Neural cell (in vitro differentiated cells): ENCODE data around the gene CTH.

Experiments
- CTCF ChIP-seq: fragments of 450-650 bp; IDR thresholded peaks from 2 replicates; pipeline ENCODE4 v1.5.1; 2014; ENCODE audit warnings: antibody characterized with exemption, mild to moderate bottlenecking, moderate library complexity; ENCODE audit not compliant: poor library complexity, severe bottlenecking
- EP300 ChIP-seq: fragments of 450-650 bp; conservative IDR thresholded peaks from 2 replicates; pipeline ENCODE4 v1.6.1; 2014; ENCODE audit warnings: antibody characterized with exemption, mild to moderate bottlenecking, moderate library complexity; ENCODE audit not compliant: poor library complexity, severe bottlenecking
- EZH2 ChIP-seq: fragments of 200-600, 300-800 bp; shearing (Covaris generic), sonication (generic); IDR thresholded peaks from 2 replicates; pipeline ENCODE4 v1.6.1; 2014; ENCODE audit warnings: antibody characterized with exemption, low read length, borderline replicate concordance, mild to moderate bottlenecking; ENCODE audit not compliant: insufficient read depth, poor library complexity, severe bottlenecking
- REST ChIP-seq: IDR thresholded peaks from 2 replicates; pipeline ENCODE4 v1.6.1; 2012; ENCODE audit warnings: borderline replicate concordance
- TAF1 ChIP-seq: IDR thresholded peaks from 2 replicates; pipeline ENCODE4 v1.6.1; 2012; ENCODE audit warnings: low read depth

DNA sequence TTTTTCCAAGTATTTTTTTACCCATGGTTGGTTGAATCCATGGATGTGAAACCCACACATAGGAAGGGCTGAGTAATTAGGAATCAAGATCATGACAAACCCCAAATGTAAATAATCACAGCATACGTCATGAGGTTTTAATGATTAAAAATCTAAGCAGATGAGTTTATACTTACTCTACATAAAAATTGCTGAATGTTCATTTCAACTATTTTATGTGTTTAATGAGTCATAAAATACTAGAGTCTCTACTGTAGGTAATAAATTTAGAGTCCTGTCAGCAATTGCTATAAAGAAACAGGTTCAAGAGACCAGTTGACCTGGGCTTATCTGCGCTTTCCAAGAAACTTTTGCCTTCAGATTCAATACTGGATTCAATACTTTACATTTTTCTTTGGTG lies 18.2 kb downstream of the CTH start:
- no peak for TF ChIP-seq CTCF
- TF ChIP-seq EZH2: no peak
- no peak for TF ChIP-seq EP300
- TF ChIP-seq TAF1: no peak
- no peak for TF ChIP-seq REST
